K562 (cell line): ENCODE results near the gene IRF9.

Experiments
- BRCA1 ChIP-seq, 2 experiments: fragments of 450-650 bp in 1 of 2; sonication (generic) in 1 of 2; formaldehyde crosslinking in 1 of 2; IDR thresholded peaks; 2 replicates each; pipeline versions ENCODE4 v1.5.0 to v1.6.1; 2017 to 2020; ENCODE audit warnings: mild to moderate bottlenecking in 1 of 2, missing genetic modification reagents in 1 of 2
- CC2D1A ChIP-seq: fragments of 450-650 bp; IDR thresholded peaks from 2 replicates; pipeline ENCODE4 v1.6.1; 2017; ENCODE audit warnings: mild to moderate bottlenecking
- HBP1 ChIP-seq: fragments of 450-650 bp; formaldehyde crosslinking; IDR thresholded peaks from 2 replicates; pipeline ENCODE4 v1.4.0; 2022; ENCODE audit warnings: missing genetic modification characterization
- POLR2A ChIP-seq: fragments of 450-650 bp; conservative IDR thresholded peaks from 2 replicates; pipeline ENCODE4 v1.6.1; 2016
- ZZZ3 ChIP-seq: fragments of 450-650 bp; IDR thresholded peaks from 2 replicates; pipeline ENCODE4 v1.6.1; 2016; ENCODE audit warnings: antibody characterized with exemption, mild to moderate bottlenecking, moderate library complexity

DNA sequence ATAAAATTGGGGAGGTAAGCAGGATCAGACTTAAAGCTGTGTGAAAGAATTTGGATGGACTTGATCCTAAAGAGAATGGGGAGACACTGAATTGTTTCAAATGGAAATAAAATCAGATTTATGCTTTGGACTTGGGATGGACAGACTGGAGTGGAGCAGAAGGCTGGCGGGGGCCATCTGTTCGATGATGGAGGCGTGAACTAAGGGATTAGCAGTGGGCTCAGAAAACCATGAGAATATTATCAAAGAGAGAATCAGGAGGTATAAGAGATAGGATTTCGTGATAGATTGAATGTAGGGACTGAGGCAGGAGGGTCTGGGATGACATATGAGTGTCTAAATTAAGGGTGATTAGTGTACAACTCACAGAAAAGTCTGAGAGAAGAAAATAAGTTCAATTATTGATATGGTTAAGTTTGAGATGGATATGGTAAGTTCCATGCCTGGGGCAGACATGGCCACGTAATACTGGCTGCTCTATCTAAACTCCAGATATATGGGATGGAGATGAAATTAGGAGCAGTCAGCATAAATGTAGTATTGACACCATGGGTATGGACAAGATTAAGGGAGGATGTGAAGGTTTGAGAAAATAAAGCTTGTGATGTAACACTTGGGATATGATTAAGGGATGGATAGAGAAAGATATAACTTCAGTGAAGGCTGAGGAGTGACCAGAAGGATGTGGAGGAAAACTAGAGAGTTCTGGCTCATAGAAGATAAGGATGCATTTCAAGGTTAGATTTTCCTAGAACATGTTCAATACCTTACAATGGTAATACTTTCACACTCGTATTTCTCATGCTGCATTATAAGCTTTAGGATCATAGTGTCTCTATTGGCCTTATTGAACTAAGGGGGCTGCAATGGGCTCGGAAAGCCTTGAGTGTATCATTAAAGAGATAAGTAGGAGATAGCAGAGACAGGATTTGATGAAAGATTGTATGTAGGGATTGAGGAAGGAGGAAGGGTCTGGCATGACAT is 43.4 kb downstream of the IRF9 start:
- TF ChIP-seq ZZZ3 (no peak), CC2D1A (no peak), BRCA1 (IDR thresholded peaks at IDR 0.05) (no peak), BRCA1 (CRISPR knock-in tag; IDR thresholded peaks at IDR 0.05) (no peak), POLR2A (no peak), HBP1 (CRISPR knock-in tag) (no peak)
